NCI-H146 (cell line): ENCODE measurements around the gene NAA40.

Experiments used
- DNase-seq: peaks from one replicate; lab custom pipeline; 2025; lab: John Stamatoyannopoulos, UW

NAA40 gene

DNA sequence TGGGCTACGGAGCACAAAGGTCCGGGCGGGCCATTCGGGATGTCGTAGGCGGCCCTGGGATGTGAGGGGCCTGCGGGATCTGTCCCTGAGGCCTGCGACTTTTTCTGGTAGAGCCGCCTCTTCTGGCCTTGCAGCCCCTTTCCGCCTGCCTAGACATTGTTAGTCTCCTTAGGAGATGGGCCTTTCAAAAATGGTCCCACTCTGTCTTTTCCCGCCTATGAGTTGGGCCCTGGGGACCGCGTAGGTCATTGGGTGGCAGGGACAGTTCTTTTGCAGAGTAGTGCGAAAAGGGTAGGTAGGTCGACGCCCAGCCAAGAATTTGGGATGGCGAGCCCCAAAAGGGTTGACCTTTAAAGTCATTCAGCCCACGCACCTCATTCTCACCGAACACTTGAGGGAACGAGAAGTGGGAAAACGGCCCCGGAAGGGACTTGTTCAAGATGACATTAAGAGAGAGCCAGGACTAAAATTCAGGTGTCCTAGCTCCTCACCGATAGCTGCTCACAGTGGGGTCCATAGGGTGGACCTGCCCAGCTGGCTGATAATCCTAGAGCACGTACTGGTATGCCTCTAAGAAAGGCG is 48.2 kb downstream of the NAA40 start:
- no peak for DNase-seq

DNA sequence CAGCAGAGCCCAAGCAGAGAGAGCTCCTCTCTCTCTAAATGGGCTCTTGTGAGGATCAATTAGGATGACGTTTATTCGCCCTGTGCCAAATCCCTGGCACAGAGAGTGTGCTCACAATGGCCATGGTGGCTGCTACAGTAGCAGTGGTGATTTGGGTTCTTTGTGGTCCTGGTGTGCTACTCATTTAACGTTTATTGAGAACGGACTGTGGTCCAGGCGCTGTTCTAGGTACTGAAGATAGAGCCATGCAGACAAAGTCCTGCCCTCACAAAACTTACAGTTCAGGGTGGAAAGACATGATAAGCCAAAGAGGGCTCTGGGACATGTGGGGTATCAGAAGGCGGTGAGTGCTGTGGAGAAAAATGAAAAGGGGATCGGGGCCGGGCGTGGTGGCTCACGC is 52.8 kb downstream of the NAA40 start:
- DNase-seq = no peak

DNA sequence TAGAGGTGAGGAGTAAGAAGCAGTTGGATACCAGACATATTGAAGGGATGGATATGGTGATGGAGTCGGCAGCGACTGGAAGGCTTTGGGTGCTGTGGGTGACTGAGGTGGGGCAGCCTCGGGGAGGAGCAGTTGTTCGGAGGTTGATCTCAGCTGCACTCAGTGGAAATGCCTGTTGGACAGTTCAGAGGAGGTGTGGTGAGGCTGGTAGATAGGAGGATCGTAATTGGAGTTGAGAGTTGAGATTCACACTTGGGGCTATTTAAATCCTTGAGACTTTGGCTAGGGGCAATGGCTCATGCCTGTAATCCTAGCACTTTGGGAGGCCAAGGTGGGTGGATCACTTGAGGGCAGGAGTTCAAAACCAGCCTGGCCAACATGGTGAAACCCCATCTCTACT is 54.3 kb downstream of the NAA40 start:
- no peak for DNase-seq

DNA sequence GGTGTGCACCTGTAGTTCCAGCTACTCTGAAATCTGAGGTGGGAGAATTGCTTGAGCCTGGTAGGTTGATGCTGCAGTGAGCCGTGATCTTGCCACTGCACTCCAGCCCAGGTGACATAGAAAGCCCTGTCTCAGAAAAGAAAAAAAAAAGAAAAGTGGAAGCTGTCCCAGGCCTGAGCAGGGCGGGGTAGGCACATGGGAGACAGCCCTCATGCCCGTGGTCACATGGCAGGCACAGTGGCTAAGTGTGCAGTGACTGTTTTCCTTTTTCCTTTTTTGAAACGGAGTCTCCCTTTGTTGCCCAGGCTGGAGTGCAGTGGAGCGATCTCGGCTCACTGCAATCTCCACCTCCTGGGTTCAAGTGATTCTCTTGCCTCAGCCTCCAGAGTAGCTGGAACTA is 55.2 kb downstream of the NAA40 start:
- DNase-seq = no peak

DNA sequence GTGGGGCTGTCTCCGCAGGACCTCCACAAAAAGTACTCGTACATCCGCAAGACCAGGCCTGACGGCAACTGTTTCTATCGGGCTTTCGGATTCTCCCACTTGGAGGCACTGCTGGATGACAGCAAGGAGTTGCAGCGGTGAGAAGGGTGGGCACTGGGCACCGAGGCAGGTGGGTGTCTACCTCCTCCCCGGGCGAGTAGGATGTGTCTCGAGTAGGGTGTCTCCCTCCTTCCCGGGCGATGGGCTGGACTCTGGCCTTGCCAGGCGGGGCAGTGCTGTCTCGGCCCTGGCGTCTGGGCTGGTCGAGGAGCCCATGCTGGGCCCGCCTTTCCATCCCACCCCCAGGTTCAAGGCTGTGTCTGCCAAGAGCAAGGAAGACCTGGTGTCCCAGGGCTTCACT is 57.7 kb downstream of the NAA40 start:
- no peak for DNase-seq

DNA sequence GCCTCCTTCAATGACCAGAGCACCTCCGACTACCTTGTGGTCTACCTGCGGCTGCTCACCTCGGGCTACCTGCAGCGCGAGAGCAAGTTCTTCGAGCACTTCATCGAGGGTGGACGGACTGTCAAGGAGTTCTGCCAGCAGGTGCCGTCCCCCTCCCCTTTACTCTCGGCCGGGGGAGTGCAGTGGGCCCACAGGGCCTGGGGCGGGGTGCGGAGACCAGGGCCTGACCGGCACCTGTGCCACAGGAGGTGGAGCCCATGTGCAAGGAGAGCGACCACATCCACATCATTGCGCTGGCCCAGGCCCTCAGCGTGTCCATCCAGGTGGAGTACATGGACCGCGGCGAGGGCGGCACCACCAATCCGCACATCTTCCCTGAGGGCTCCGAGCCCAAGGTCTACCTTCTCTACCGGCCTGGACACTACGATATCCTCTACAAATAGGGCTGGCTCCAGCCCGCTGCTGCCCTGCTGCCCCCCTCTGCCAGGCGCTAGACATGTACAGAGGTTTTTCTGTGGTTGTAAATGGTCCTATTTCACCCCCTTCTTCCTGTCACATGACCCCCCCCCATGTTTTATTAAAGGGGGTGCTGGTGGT is 58.4 kb downstream of the NAA40 start:
- no peak for DNase-seq

DNA sequence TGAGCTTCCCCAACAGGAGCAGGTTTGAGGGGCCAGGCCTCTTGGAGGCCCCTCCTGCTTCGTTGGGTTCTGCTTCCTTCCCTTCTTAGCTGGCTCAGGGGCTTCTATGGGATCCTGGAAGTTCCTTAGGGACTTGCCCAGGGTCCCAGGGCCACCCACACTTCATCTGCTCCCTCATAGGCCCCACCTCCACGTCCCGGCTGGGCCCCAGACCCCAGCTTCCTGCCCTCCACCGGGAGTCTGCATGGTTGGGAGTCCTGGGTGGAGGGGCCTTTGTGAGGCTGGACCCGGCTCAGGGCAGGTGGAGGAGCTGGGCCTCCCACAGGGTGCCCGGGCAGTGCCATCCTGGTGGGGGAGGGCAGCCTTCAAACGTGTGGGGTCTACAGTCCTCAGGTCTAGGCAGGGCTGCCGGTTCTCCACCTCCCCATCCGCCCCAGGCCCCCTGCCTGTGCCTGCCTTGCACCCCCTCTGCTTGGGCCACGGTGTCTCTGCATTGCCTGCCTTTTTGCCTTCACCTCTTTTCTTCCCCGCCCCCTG is 59.1 kb downstream of the NAA40 start:
- DNase-seq = no peak

DNA sequence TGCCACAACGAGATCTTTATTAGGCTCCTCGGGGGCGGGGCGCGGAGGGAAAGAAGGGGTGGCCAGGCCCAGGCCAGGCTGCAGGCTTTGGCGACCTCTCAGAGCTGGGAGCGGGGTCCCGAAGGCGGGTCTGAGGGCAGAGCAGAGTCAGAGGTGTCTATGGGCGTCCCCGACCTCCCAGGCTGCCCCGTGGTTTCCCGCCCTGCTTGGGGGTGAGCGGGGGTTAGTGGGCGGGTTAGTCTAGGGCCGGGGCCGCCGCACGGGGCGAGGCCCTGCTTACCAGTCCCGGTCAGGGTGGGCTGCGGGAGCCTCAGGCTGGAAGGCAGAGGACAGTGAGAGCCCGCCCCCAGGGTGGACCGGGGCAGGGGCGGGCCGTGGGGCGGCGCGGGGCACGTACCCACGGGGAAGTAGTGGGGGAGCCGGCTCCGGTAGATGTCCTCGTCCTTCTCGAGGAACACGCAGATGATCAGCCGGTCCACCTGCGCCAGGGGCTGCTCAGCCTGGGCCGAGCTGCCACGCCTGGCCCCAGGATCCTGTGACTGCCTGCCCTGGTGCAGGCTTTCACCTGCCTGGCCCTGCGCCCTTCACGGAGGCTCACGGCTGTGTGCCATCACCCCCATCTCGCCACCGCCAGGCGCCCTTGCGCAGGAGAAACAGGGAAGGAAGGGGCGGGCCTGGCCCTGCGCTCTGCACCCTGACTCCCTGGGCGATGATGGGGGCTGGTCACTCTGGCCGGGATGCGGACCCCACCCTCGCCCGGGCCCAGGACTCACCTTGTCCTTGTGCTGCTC is 60.0 kb downstream of the NAA40 start:
- no peak for DNase-seq

DNA sequence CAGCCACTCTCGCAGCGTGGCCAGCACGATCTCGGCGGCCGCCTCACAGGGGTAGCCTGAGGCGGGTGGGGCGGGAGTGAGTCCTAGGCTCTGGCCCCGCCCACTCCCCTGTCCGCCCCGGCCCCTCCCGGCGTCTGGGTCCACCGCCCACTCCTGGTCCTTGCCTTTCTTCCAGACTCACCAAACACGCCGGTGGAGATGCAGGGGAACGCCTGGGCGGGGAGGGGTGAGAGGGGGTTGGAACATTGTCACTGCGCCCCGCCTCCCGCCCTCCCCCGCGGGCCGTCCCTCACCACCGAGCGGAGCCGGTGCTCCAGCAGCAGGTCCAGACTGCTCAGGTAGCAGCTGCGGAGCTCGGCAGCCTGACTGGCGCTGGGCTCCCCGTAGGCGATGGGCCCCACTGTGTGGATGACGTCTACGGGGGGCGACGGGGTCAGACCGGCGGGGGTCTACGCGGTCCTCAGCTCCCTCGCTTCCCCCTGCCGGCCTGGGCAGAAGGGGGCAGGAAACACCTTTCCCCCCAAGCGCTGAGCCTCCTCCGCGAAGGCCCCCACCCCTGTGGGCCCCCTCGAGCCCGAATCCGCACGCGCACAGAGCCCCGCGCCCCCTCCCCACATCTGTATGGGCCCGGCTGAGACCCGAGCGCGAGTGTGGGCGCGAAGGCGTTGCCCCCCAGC is 60.7 kb downstream of the NAA40 start:
- no peak for DNase-seq

DNA sequence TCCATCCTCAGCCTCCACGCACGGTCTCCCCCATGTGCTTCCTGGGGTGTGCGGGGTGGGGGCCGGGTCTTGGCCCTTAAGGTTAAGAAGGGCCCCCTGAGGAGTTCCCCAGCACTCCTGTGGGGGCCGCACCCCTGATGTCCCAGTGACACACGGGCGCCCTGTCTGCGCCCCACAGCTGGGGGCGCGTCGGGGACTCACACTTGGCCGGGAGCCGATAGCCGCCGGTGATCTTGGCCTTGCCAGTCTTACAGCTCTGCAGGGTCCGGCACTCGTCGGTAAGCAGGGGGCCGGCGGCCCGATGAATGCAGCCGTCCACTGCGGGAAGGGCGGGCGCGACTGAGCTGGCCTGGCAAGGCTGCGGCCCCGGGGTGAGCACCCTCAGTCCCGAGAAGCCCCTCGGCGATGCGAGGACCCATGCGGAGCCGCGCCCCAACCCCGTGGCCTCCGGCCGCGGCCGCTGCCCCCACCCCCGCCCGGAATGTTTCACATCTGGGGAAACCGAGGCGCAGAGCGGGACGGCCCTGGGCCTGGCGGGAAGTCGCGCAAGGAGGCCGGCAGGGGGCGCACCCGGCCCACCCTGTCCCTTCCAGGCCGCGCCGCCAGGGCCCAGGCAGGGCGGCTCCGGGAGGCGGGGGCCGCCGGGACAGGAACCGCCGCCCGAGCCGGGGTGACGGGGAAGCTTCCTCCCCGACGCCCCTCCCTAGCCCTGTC is 61.4 kb downstream of the NAA40 start:
- DNase-seq = no peak

DNA sequence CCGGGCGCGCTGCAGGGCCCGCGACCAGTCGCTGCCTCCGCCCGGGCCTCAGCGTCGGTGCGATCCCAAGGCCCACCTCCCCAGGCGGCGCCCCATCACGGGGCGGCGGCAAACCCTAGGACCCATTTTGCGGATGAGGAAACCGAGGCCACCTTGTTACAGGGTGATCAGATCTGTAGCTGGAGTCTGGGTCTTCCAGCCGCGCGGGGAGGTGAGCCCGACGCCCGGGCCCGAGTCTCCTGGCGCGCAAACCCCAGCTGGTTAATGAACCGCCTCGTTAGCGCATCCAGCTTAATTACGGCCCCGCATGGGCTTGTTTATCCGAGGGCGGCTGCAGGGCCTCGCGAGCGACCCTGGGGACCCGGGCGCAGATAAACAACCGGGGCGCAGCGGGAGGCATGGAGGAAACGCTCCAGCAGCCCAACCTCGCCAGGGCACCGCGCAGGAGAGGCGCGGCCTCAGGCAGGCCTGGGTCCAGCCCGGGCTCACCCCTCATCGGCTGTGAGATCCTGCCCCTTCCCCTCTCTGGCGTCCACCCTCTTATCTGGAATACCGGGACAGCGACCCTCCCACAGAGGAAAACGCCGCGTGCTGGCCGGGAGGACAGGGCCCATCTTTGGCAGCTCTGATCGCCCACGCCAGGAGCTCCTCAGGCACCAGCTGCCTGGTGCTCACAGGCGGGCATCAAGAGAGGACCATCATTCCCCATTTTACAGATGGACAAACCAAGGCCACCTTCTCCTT is 62.1 kb downstream of the NAA40 start:
- DNase-seq = no peak

DNA sequence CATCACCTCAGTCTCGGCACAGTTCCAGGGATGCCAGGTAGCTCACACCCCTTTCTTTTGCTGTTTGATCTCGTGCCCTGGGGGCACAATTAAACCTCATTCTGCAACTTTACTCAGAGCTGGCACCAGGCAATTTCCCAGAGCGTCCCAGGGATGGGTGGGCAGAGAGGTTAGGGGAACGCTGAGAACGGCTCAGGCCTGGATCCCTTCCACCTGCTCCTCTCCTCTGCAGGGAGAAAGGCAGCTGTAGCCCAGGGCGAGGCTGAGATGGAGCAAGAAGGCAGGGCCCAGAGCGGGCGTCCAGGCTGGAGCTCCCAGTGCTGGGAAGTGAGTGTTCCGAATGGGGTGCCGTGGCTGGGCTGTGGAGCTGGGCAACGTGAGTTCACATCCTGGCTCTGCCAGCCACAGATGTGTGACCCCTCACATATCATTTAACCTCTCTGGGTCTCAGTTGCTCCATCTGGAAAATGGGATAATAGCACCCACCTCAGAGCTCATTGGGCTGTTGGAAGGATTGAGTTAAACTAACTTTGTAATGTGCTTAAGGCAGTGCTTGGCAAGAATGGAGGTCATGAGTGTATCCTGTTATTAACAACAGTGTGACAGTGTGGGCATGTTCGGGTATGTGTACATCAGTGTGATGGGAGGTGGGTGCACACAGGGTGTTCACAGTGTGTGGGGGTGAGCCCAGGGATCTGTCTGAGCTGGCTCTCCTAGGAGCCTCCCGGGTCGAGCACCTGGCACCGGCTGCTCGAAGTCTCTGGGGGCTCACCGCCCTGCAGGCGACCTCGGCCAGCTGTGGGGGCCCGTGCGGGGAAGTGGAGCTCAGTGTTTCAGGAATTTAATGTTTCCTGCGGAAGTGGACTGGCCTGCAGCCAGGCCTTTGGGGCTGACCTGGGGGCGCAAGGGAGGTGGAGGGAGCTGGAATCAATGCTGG is 63.0 kb downstream of the NAA40 start:
- no peak for DNase-seq

DNA sequence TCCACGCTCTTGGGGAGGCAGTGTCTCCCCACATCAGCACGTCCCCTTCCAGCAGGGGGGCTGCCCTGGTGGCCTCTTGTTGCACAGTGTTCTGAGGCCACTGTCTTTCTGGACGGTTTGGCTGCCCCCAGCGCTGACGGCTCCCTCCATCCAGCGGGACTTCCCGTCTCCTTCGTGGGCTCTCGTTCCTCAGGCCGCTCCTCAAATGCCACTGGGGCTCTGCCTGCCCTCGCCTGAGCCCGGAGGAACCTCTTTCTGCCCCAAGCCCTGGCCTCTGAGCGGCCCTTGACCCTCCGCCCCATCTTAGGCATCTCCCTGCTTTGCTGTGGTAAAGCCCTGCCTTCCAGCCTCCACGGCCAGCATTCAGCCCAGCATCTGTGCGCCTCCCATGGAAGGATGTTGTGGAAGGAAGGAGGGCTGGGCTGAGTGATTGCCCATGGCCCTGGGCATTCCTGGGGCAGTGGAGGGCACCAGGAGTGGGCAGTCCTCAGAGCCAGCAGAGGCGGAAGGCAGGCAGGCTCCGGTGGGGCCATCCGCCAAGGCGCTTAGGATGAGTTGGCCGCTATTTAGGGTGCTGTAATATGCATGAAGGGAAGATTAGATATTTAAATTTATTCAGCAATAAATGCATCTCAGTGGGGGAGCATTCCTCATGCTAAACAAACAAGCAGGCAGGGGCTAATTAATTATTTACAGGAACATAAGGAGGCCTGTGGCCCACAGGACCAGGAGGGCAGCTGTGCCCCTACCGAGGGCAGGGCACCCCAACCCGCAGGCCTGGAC is 65.2 kb downstream of the NAA40 start:
- DNase-seq = no peak

DNA sequence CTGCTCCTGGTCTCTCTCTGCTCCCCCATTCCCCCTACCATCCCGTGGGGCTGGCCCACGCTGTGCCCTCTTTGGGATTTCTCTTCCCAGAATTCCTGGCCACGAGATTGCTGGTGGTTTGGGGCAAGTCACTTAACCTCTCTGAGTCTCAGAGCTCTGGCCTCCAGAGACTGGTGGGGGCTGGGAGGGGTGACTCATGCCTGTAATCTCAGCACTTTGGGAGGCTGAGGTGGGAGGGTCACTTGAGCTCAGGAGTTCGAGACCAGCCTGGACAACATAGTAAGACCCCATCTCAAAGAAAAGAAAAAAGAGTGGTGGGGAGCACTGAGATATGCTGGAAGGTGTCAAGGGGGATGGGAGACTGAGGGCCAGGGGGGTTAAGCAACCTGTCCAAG is 65.8 kb downstream of the NAA40 start:
- DNase-seq = no peak

DNA sequence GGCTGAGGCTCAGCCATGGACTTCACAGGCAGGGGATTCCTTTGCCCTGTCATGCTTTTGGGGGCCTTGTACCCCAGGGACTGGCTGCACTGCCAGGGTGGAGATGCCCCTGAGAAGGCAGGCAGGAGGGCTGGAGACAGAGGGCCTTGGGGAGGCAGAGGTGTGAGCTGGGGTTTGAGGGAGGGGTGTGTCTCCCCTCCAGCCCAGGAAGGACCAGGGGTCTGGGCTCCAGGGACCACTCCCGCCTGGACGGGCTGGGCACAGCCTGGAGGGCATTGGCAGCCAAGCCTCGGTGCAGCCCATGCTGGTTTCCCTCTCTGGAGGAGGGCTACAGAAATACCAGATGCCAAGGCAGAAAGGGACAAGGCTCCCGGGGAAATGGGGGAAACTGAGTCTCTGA is 66.9 kb downstream of the NAA40 start:
- DNase-seq = no peak

DNA sequence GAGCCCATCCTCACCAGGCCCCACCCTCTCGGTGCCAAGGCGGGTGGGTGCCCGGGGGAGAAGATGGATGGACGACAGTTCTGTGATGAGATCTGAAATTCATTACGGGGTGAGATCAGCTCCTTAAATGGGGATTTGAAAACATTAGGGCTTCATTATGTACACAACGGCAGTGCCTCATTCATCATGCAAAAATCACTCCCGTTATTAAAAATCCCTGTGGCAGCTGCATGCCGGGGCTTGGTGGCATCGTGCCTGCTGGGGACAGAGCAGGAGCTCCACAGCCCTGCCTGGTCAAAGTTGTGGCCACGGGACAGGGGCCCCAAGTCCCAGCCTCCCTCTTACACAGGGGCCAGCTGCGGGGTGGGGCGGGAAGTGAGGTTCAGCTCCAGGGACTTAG is 67.6 kb downstream of the NAA40 start:
- no peak for DNase-seq
